ENCODE data around the gene PTGS2.

Gene PTGS2

GRCh38 chr1:186636786-186637185 is 43.4 kb downstream of the PTGS2 start:
- no peak overlapping the region for H3K4me2 ChIP-seq (ENCODE audit: low read length)
- no peaks in the 10 kb centered on the region for H3K9me3 ChIP-seq (replicated peaks; ENCODE audit: low read length)
- no peak overlapping the region for H3K4me3 ChIP-seq (ENCODE audit: low read length)
- no peaks in the 10 kb centered on the region for H3K36me3 ChIP-seq (ENCODE audit: insufficient read depth, low read length)
- H3K27me3 ChIP-seq (ENCODE audit: control insufficient read depth, insufficient read depth, low read length), result no peaks in the 10 kb centered on the region
- no peaks in the 10 kb centered on the region for H3K4me1 ChIP-seq (ENCODE audit: control insufficient read depth, insufficient read depth, low read length)
- H3K9ac ChIP-seq (ENCODE audit: low read depth, low read length), result no peak overlapping the region

GRCh38 chr1:186634511-186634910 is 45.7 kb downstream of the PTGS2 start:
- Histone ChIP-seq H3K4me2 (ENCODE audit: low read length) (no peak overlapping the region), H3K4me1 (ENCODE audit: control insufficient read depth, insufficient read depth, low read length) (no peaks in the 10 kb centered on the region), H3K4me3 (ENCODE audit: low read length) (no peak overlapping the region), H3K9me3 (replicated peaks; ENCODE audit: low read length) (no peaks in the 10 kb centered on the region), H3K9ac (ENCODE audit: low read depth, low read length) (no peak overlapping the region), H3K27me3 (ENCODE audit: control insufficient read depth, insufficient read depth, low read length) (no peaks in the 10 kb centered on the region), H3K36me3 (ENCODE audit: insufficient read depth, low read length) (no peaks in the 10 kb centered on the region)

GRCh38 chr1:186633116-186633515 is 47.1 kb downstream of the PTGS2 start:
- no peaks in the 10 kb centered on the region for H3K9me3 ChIP-seq (replicated peaks; ENCODE audit: low read length)
- H3K4me1 ChIP-seq (ENCODE audit: control insufficient read depth, insufficient read depth, low read length), result no peaks in the 10 kb centered on the region
- no peak overlapping the region for H3K4me2 ChIP-seq (ENCODE audit: low read length)
- H3K9ac ChIP-seq (ENCODE audit: low read depth, low read length), result no peak overlapping the region
- H3K4me3 ChIP-seq (ENCODE audit: low read length), result no peak overlapping the region
- no peaks in the 10 kb centered on the region for H3K36me3 ChIP-seq (ENCODE audit: insufficient read depth, low read length)
- H3K27me3 ChIP-seq (ENCODE audit: control insufficient read depth, insufficient read depth, low read length), result no peaks in the 10 kb centered on the region

GRCh38 chr1:186629341-186629740 is 50.9 kb downstream of the PTGS2 start:
- Histone ChIP-seq H3K9ac (ENCODE audit: low read depth, low read length) (no peak overlapping the region), H3K36me3 (ENCODE audit: insufficient read depth, low read length) (no peaks in the 10 kb centered on the region), H3K9me3 (replicated peaks; ENCODE audit: low read length) (no peaks in the 10 kb centered on the region), H3K4me1 (ENCODE audit: control insufficient read depth, insufficient read depth, low read length) (no peaks in the 10 kb centered on the region), H3K4me2 (ENCODE audit: low read length) (no peak overlapping the region), H3K27me3 (ENCODE audit: control insufficient read depth, insufficient read depth, low read length) (no peaks in the 10 kb centered on the region), H3K4me3 (ENCODE audit: low read length) (no peak overlapping the region)

GRCh38 chr1:186628910-186629309 is 51.3 kb downstream of the PTGS2 start:
- Histone ChIP-seq H3K4me1 (ENCODE audit: control insufficient read depth, insufficient read depth, low read length) (no peaks in the 10 kb centered on the region), H3K9me3 (replicated peaks; ENCODE audit: low read length) (no peaks in the 10 kb centered on the region), H3K36me3 (ENCODE audit: insufficient read depth, low read length) (no peaks in the 10 kb centered on the region), H3K9ac (ENCODE audit: low read depth, low read length) (no peak overlapping the region), H3K4me3 (ENCODE audit: low read length) (no peak overlapping the region), H3K4me2 (ENCODE audit: low read length) (no peak overlapping the region), H3K27me3 (ENCODE audit: control insufficient read depth, insufficient read depth, low read length) (no peaks in the 10 kb centered on the region)

- H3K9me3 ChIP-seq (replicated peaks; ENCODE audit: low read length), result no peaks in the 10 kb centered on the region
- H3K9ac ChIP-seq (ENCODE audit: low read depth, low read length), result no peak overlapping the region
- H3K4me3 ChIP-seq (ENCODE audit: low read length), result no peak overlapping the region
- no peaks in the 10 kb centered on the region for H3K27me3 ChIP-seq (ENCODE audit: control insufficient read depth, insufficient read depth, low read length)
- no peaks in the 10 kb centered on the region for H3K4me1 ChIP-seq (ENCODE audit: control insufficient read depth, insufficient read depth, low read length)
- H3K36me3 ChIP-seq (ENCODE audit: insufficient read depth, low read length), result no peaks in the 10 kb centered on the region
- no peak overlapping the region for H3K4me2 ChIP-seq (ENCODE audit: low read length)
Observed at GRCh38 chr1:186627019-186627418, 53.2 kb downstream of the PTGS2 start.

- Histone ChIP-seq H3K9ac (ENCODE audit: low read depth, low read length) (no peak overlapping the region), H3K27me3 (ENCODE audit: control insufficient read depth, insufficient read depth, low read length) (no peaks in the 10 kb centered on the region), H3K36me3 (ENCODE audit: insufficient read depth, low read length) (no peaks in the 10 kb centered on the region), H3K9me3 (replicated peaks; ENCODE audit: low read length) (no peaks in the 10 kb centered on the region), H3K4me3 (ENCODE audit: low read length) (no peak overlapping the region), H3K4me1 (ENCODE audit: control insufficient read depth, insufficient read depth, low read length) (no peaks in the 10 kb centered on the region), H3K4me2 (ENCODE audit: low read length) (no peak overlapping the region)
Observed at GRCh38 chr1:186626356-186626932, 53.8 kb downstream of the PTGS2 start.

GRCh38 chr1:186623551-186623950 is 56.7 kb downstream of the PTGS2 start:
- Histone ChIP-seq H3K9ac (ENCODE audit: low read depth, low read length) (no peak overlapping the region), H3K4me1 (ENCODE audit: control insufficient read depth, insufficient read depth, low read length) (no peaks in the 10 kb centered on the region), H3K4me2 (ENCODE audit: low read length) (no peak overlapping the region), H3K27me3 (ENCODE audit: control insufficient read depth, insufficient read depth, low read length) (no peaks in the 10 kb centered on the region), H3K4me3 (ENCODE audit: low read length) (no peak overlapping the region), H3K36me3 (ENCODE audit: insufficient read depth, low read length) (no peaks in the 10 kb centered on the region), H3K9me3 (replicated peaks; ENCODE audit: low read length) (no peaks in the 10 kb centered on the region)
